NCI-H2196 treated with DMSO at 0.1 percent for 48 hours (cell line): Measurements from ENCODE around the gene PPM1A.

ENCODE experiments used
- DNase-seq: peaks from one replicate; lab custom pipeline; 2025; ENCODE audit not compliant: unreplicated experiment; lab: John Stamatoyannopoulos, UW

The PPM1A gene

DNA sequence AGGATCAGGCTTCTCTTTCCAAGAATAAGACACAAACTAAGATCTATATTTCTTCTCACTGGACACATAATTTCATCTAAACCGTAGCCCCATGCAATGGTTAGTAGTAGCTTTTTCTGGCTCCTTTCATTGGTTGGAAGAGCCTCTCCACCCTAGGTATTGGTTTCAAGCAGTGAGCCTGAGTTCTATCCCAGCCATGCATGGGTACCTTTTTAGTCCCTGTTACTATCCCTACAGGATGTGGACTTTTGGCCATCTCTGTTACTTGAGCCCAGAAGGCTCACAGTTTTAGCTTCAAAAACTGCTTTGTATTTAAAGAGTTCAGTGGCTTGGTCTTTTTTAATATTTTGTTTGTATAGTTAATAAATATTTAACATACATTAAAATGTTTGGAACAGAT lies 16.1 kb downstream of the PPM1A start:
- no peak for DNase-seq

- no peak for DNase-seq
Measured at GRCh38 chr14:60266021-60266937, 17.3 kb downstream of the PPM1A start.

GRCh38 chr14:60272177-60272576 lies 23.2 kb downstream of the PPM1A start:
- no peak for DNase-seq

GRCh38 chr14:60273956-60274355 lies 24.9 kb downstream of the PPM1A start:
- no peak for DNase-seq

DNA sequence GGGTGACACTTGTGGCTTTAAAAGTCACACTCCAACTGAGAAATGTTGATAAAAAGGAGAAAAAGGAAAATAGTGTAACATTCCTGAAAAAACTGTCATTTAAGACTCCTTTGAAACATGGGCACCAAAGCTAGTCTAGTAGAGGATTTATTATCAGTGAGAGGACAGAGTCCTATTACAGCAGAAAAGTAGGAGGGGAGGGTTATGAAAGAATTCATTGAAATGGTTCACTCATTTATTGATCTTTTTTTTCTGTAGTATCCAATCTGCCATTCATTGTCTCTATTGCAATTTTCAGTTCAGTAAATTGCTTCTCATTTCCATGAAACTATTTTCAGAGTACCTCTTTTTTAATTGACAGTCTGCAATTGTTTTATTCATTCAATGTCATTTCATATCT lies 25.4 kb downstream of the PPM1A start:
- DNase-seq: no peak

DNA sequence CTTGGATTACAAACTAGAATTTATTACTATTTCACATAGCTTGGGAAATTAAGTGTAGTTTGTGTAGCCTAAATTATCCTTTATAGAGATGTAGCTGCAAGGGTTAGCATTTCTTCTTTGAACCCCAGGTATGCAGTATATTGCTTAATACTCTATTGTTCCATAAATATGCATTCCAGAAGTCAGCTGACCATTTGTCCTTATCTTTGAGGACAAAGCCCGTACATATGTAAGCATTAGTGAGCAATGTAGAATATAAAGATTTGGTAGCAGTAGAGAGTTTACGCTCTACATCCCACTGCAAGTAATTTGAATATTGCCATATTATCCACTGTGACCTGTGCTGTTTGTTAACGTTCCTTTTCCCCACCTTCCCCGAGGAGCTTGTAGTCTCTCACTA lies 26.9 kb downstream of the PPM1A start:
- DNase-seq: no peak

GRCh38 chr14:60276347-60276746 lies 27.3 kb downstream of the PPM1A start:
- DNase-seq: no peak

- DNase-seq: no peak
Measured at GRCh38 chr14:60277605-60278190, 28.7 kb downstream of the PPM1A start.

GRCh38 chr14:60278350-60278749 lies 29.3 kb downstream of the PPM1A start:
- DNase-seq: no peak

DNA sequence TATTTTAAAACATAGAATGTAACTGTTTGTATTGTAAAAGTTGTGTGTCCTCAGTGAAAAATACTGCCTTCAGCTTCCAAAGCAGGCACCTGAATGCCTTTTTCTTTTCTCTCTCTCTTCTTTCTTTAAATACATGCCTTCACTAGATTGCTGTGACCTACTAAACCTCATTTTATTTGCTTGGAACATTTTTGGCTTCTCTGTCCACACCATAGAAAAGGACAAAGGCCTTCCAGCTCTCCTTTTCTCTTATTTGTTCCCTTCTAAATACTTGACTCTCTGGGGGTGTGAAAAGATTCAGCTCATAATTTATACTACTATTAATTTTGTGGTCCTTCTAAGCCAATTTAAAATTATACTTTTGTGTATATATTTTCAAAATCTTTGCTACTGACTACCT lies 38.4 kb downstream of the PPM1A start:
- no peak for DNase-seq

GRCh38 chr14:60288279-60288678 lies 39.3 kb downstream of the PPM1A start:
- DNase-seq: no peak

GRCh38 chr14:60294411-60295069 lies 45.5 kb downstream of the PPM1A start:
- no peak for DNase-seq

- no peak for DNase-seq
Measured at GRCh38 chr14:60300019-60300418, 51.0 kb downstream of the PPM1A start.

DNA sequence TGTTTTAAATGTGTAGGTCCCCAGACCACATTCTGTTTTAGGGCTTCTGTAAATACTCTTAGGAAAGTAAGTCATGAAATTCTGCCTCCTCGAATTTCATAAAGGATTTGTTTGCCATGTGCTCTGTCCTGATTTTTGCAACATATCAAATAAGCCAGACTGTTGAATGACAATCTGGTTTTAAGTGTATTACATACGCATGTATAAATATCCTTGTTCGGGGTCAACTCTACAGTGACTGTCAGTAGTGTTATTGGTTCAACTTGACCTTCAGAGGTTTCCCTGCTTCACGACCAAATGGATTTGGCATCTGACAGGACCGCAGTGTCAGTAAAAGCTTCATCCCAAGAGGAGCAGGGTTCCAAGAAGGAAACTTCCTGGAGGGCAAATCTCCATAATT lies 52.7 kb downstream of the PPM1A start:
- no peak for DNase-seq

DNA sequence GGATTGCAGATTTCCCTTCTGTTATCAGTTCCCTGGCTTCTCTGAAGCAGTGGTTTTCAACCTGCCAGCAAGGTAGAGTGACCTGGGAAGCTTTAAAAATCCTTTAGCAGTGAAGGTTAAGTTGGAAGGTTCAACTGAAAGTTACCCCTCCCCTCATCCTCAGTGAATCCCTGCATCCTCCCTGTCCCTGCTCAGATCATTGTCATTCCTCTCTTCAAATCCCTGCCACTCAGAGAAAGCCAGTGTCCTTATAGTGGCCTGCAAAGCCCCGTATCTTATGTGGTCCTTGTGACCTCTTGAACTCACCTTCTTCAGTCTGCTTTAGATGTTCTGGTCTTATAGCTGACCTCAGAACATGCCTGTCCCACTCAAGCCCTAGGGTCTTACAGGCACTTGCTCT lies 53.6 kb downstream of the PPM1A start:
- no peak for DNase-seq

DNA sequence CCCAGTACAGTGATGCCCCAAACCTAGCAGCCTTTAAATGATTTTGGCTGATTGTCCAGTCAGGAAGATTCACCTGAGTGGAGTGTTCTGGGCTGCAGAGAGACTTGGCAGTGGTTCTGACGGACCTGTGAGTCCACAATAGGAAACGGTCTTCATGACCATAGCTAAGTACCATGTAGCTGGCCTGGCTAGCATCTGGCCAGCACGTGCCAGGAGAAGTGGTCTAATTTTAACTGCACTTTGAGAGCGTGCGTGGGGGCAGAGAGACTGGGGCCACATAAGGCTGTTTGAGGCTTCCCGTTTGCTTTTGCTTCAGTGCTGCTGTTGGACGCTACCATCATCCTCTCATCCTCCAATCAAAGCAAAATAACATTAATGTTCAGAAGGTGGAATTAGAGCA lies 54.7 kb downstream of the PPM1A start:
- DNase-seq: no peak

GRCh38 chr14:60304509-60304908 lies 55.5 kb downstream of the PPM1A start:
- no peak for DNase-seq

DNA sequence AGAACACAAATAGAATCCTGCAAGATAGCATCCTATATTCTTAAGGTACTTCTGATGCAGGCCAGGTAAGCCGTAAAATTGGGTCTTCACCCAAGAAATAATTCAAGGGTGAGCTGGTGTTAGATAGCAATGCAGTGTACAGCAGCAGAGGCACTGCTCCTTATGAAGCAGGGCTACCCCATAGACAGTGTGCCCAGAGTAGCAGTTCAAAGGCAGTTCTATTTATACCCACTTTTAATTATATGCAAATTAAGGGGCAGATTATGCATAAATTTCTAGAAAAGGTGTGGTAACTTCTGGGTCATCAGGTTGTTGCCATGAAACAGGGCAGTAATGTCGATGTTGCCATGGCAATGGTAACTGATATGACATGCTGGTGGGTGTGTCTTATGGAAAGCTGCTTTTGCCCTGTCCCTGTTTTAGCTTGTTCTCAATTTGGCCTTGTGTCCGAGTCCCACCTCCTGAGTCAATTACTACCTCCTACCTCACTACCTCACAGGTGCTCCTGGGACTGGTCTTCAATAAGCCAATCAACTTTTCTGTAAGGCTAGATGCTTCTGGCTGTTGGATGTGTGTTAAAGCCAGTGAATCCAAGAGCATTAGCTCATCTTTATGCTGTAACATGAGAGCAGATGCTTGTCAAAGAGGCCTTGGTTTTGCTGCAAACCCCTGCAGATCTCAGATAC lies 61.0 kb downstream of the PPM1A start:
- peak; percentile 76 for DNase-seq

- DNase-seq: peak; percentile 37
Measured at GRCh38 chr14:60311417-60311816, 62.4 kb downstream of the PPM1A start.

GRCh38 chr14:60313093-60313492 lies 64.1 kb downstream of the PPM1A start:
- DNase-seq: no peak

DNA sequence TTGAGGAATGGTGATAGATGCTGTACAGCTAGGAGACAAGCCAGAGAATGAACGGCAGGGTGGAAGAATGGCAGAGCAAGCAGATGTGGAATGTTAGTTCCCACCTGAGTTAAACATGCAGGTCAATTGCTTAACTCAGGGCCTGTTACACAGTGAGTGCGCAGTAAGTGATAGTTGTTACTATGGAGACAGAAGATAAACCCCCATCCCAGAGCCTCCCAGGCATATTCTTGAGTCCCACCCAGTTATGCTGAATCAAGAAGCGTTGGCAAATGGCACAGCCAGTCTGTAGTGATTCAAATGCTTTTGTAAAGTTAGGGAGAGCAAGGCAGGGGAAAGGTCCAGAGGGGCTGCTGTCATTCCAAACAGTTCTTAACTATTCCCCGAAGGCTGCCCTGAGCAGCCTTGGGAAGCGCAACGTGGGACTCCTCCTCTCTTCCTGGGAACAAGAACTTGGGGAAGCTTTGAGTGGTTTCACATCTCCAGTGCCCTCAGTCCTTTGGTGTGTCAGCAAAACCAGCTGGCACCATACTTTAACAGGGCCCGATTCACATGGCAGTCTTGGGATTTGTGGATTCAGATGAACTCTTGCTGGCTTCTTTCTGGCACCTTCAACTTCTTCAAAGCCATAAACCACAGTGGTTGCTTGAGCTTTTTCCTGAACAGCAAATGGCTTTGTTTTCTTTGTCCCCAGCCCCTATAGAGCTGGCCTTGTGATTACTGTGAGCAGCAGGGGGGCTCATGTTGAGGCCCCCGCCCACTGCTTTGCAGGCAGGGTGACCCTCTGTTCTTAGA lies 66.4 kb downstream of the PPM1A start:
- DNase-seq: no peak
